A549 treated with GW870086 at 1 μM for 4 hours (cell line): ENCODE measurements around the gene METAP1D. TPM values are rescaled to one million over a fixed set of nuclear protein-coding genes. Genes with fewer than 3 reads are reported as not detected.

ENCODE experiments used
- total RNA-seq: library from RNA; stranded (reverse); fragments of 200-300 nt; extraction: Qiagen RNA extraction; gene quantifications from 5 replicates; pipeline ENCODE4 v1.2.3, GENCODE V29; 2022; ENCODE audit warnings: low read depth

METAP1D gene
- 2.2 to 3.1 TPM (median 2.6 TPM) in 5 replicates for total RNA-seq

GRCh38 chr2:171999604-172000469 is at the start of gene METAP1D:
Gene METAP1D (plus strand): TSS chr2:171999953. CDS start chr2:171999970, 17 bp downstream.

GRCh38 chr2:172085460-172086159 is 85.9 kb downstream of the METAP1D start, which contains the start of gene DLX1:
Gene DLX1 (plus strand): TSS chr2:172085507. CDS start chr2:172085678, 171 bp downstream.

GRCh38 chr2:172102391-172103359 is 102.9 kb downstream of the METAP1D start, which contains the start of gene DLX2:
Gene DLX2 (minus strand): TSS chr2:172102900. CDS start chr2:172102538, 362 bp downstream.

Other genes starting within 250 kb of the METAP1D start
- gene SLC25A12, start 105.7 kb upstream of the METAP1D start, total RNA-seq = 12.9 to 15.4 TPM (median 13.9 TPM) in 5 replicates
- gene HAT1, start 77.5 kb upstream of the METAP1D start, total RNA-seq = 62.7 to 76.1 TPM (median 72.4 TPM) in 5 replicates
- gene DLX1, start 85.6 kb downstream of the METAP1D start, total RNA-seq = 2.0 to 3.4 TPM (median 3.1 TPM) in 5 replicates
- gene DLX2, start 102.9 kb downstream of the METAP1D start, total RNA-seq = 0.40 to 0.81 TPM (median 0.61 TPM) in 5 replicates